Mesendoderm (in vitro differentiated cells): Measurements from ENCODE around the gene SCPEP1.
"Not testable (repeated sequence)": the region's sequence is repeated elsewhere in the genome, so short reads cannot be mapped to it uniquely, and the experiment has no call there.

Experiments used
- DNase-seq: peaks from one replicate; pipeline ENCODE4 v3.0.0; 2013
- H2AK5ac ChIP-seq: 2 replicates; pipeline ENCODE4 v1.6.1; 2013; ENCODE audit warnings: low read length, inconsistent platforms
- H2BK120ac ChIP-seq: 2 replicates; pipeline ENCODE4 v1.6.1; 2013; ENCODE audit warnings: low read depth, mild to moderate bottlenecking, low read length, moderate library complexity, mixed read lengths
- H2BK15ac ChIP-seq: replicated peaks from 2 replicates; pipeline ENCODE4 v1.6.1; 2013; ENCODE audit warnings: low read depth, mild to moderate bottlenecking, moderate library complexity
- H2BK5ac ChIP-seq: 2 replicates; pipeline ENCODE4 v1.6.1; 2013; ENCODE audit warnings: low read length, inconsistent platforms
- H3K18ac ChIP-seq: 2 replicates; pipeline ENCODE4 v1.6.1; 2013; ENCODE audit warnings: mild to moderate bottlenecking, low read length, mixed read lengths
- H3K23ac ChIP-seq: one replicate; pipeline ENCODE4 v1.6.1; 2013; ENCODE audit warnings: low read length
- H3K27ac ChIP-seq: 2 replicates; pipeline ENCODE4 v1.5.1; 2013; ENCODE audit warnings: low read depth, mild to moderate bottlenecking, inconsistent platforms, low read length, moderate library complexity
- H3K27me3 ChIP-seq: 2 replicates; pipeline ENCODE4 v1.6.1; 2013; ENCODE audit warnings: low read length, control low read depth, mild to moderate bottlenecking, inconsistent platforms; ENCODE audit not compliant: insufficient read depth, poor library complexity
- H3K36me3 ChIP-seq: 2 replicates; pipeline ENCODE4 v1.6.1; 2013; ENCODE audit warnings: low read length, inconsistent platforms; ENCODE audit not compliant: control insufficient read depth, insufficient read depth
- H3K4ac ChIP-seq: one replicate; pipeline ENCODE4 v1.6.1; 2013; ENCODE audit warnings: low read depth, mild to moderate bottlenecking, low read length, moderate library complexity
- H3K4me1 ChIP-seq: 2 replicates; pipeline ENCODE4 v1.6.1; 2013; ENCODE audit warnings: low read depth, low read length, inconsistent platforms; ENCODE audit not compliant: control insufficient read depth
- H3K4me2 ChIP-seq: 2 replicates; pipeline ENCODE4 v1.6.1; 2013; ENCODE audit warnings: low read length
- H3K4me3 ChIP-seq: 2 replicates; pipeline ENCODE4 v1.5.1; 2013; ENCODE audit warnings: mild to moderate bottlenecking, low read length
- H3K56ac ChIP-seq: one replicate; pipeline ENCODE4 v1.6.1; 2013; ENCODE audit warnings: low read length
- H3K79me1 ChIP-seq: 2 replicates; pipeline ENCODE4 v1.6.1; 2013; ENCODE audit warnings: low read length, inconsistent platforms
- H3K79me2 ChIP-seq: 2 replicates; pipeline ENCODE4 v1.6.1; 2013; ENCODE audit warnings: mild to moderate bottlenecking, low read length; ENCODE audit not compliant: control insufficient read depth, insufficient read depth
- H3K9ac ChIP-seq: 2 replicates; pipeline ENCODE4 v1.6.1; 2013; ENCODE audit warnings: low read length, inconsistent platforms
- H4K5ac ChIP-seq: one replicate; pipeline ENCODE4 v1.6.1; 2013; ENCODE audit warnings: low read length
- H4K8ac ChIP-seq: one replicate; pipeline ENCODE4 v1.6.1; 2013; ENCODE audit warnings: low read depth, mild to moderate bottlenecking, control low read depth, low read length, moderate library complexity
- WGBS: extraction: QIAGEN DNeasy Blood & Tissue Kit; methylation state at CpG from one replicate; pipeline ENCODE4 v1.1.7; 2013; ENCODE audit warnings: low lambda C conversion rate, missing lambda C conversion rate; ENCODE audit not compliant: insufficient coverage; ENCODE audit errors: extremely low coverage; 5-methylcytosine and 5-hydroxymethylcytosine counted together

Gene SCPEP1

GRCh38 chr17:56976941-56977608 is 856 bp upstream of the SCPEP1 start:
- no peak overlapping the region for H4K5ac ChIP-seq
- no peak overlapping the region for H2BK15ac ChIP-seq
- H2AK5ac ChIP-seq: no peak overlapping the region
- no peak overlapping the region for H4K8ac ChIP-seq
- H3K36me3 ChIP-seq: no peaks in the 10 kb centered on the region
- H3K4me3 ChIP-seq: no peak overlapping the region
- no peaks in the 10 kb centered on the region for H3K27me3 ChIP-seq
- no peak overlapping the region for H3K56ac ChIP-seq
- H3K79me1 ChIP-seq: no peaks in the 10 kb centered on the region
- no peak overlapping the region for H3K9ac ChIP-seq
- no peak overlapping the region for H3K27ac ChIP-seq
- H2BK5ac ChIP-seq: no peak overlapping the region
- no peak overlapping the region for H3K18ac ChIP-seq
- no peak overlapping the region for H2BK120ac ChIP-seq
- peaks cover 2% of the 10 kb centered on the region for H3K4me1 ChIP-seq
- no CpG with 5 or more reads among the region's 11 CpGs for WGBS
- no peak overlapping the region for H3K23ac ChIP-seq
- H3K4me2 ChIP-seq: no peak overlapping the region
- H3K4ac ChIP-seq: no peak overlapping the region
- DNase-seq: no peak
- H3K79me2 ChIP-seq: no peaks in the 10 kb centered on the region

- Histone ChIP-seq H3K23ac (no peak overlapping the region), H2BK15ac (no peak overlapping the region)
Observed at GRCh38 chr17:56978441-56979090, 635 bp downstream of the SCPEP1 start.

DNA sequence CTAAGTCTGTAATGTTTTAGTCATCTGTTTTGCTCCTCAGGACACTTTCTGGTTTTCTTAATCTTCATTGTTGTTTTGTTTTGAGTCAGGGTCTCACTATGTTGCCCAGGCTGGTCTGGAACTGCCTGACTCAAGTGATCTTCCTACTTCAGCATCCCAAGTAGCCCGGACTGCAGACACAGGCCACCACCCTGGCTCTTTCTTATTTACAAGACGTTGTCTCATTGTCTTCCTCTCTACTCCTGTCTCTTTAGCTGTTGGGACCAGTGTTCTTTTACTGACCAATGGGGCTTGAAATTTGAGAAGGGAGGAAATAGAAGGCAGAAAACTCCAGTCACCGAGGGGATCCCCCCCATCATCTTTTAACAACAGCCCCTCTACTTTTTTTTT is 1.2 kb downstream of the SCPEP1 start:
- H3K4me3 ChIP-seq: no peak overlapping the region
- H3K9ac ChIP-seq: no peak overlapping the region
- no peak overlapping the region for H3K18ac ChIP-seq
- no peak overlapping the region for H2BK120ac ChIP-seq
- DNase-seq: peak; percentile 12
- peaks cover 2% of the 10 kb centered on the region for H3K4me1 ChIP-seq
- no CpG with 5 or more reads among the region's 3 CpGs for WGBS
- no peak overlapping the region for H4K5ac ChIP-seq
- no peak overlapping the region for H3K27ac ChIP-seq
- H3K79me1 ChIP-seq: no peaks in the 10 kb centered on the region
- H3K79me2 ChIP-seq: no peaks in the 10 kb centered on the region
- no peaks in the 10 kb centered on the region for H3K27me3 ChIP-seq
- H2BK15ac ChIP-seq: no peak overlapping the region
- H3K56ac ChIP-seq: no peak overlapping the region
- H3K36me3 ChIP-seq: no peaks in the 10 kb centered on the region
- H2AK5ac ChIP-seq: no peak overlapping the region
- no peak overlapping the region for H2BK5ac ChIP-seq
- H3K4ac ChIP-seq: no peak overlapping the region
- no peak overlapping the region for H3K23ac ChIP-seq
- no peak overlapping the region for H3K4me2 ChIP-seq
- no peak overlapping the region for H4K8ac ChIP-seq

More at GRCh38 chr17:56978441-56979090, 635 bp downstream of the SCPEP1 start:
- Histone ChIP-seq H2BK120ac (no peak overlapping the region), H3K79me2 (no peaks in the 10 kb centered on the region), H4K8ac (no peak overlapping the region), H3K4me2 (peak overlapping the region; percentile 61), H2AK5ac (no peak overlapping the region), H3K4ac (no peak overlapping the region), H3K27me3 (no peaks in the 10 kb centered on the region), H3K56ac (peak overlapping the region; percentile 74), H3K79me1 (no peaks in the 10 kb centered on the region), H3K4me1 (peaks cover 2% of the 10 kb centered on the region), H2BK5ac (no peak overlapping the region), H3K9ac (peak overlapping the region; percentile 55), H3K18ac (no peak overlapping the region), H4K5ac (no peak overlapping the region), H3K4me3 (peak overlapping the region; percentile 58), H3K36me3 (no peaks in the 10 kb centered on the region), H3K27ac (no peak overlapping the region)
- peak; percentile 32 for DNase-seq
- WGBS: no CpG with 5 or more reads among the region's 11 CpGs

- no CpG with 5 or more reads among the region's 12 CpGs for WGBS
- not testable (repeated sequence) for H3K79me1 ChIP-seq, H3K4me3 ChIP-seq, H3K36me3 ChIP-seq, H3K4ac ChIP-seq, H2BK15ac ChIP-seq, DNase-seq, H3K79me2 ChIP-seq, H3K4me1 ChIP-seq, H3K27me3 ChIP-seq, H2BK120ac ChIP-seq, H2BK5ac ChIP-seq, H3K18ac ChIP-seq, H4K8ac ChIP-seq, H3K4me2 ChIP-seq, H3K27ac ChIP-seq, H3K56ac ChIP-seq, H4K5ac ChIP-seq, H3K9ac ChIP-seq, H2AK5ac ChIP-seq, H3K23ac ChIP-seq
Observed at GRCh38 chr17:56980526-56980925, 2.6 kb downstream of the SCPEP1 start.

DNA sequence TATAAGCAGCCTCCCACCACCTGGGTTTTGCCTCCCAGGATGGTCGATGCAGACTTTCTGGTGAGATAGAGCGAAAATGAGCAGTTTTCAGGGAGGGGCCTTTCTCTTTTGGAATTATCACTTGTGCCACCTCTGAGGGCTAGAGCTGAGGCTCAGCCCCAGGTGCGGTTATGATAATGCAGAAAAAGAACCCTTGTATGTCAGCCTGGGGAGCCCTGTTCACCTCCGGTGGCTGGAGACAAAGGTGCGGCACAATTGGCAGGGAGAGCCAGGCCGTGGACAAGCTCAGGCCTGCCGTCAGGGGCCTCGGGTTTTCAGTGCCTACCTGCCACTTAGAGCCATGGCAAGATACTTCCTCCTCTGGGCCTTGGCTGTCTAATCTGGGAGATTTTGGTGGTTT is 4.4 kb downstream of the SCPEP1 start:
- H3K79me1 ChIP-seq: no peaks in the 10 kb centered on the region
- H3K79me2 ChIP-seq: no peaks in the 10 kb centered on the region
- peaks cover 2% of the 10 kb centered on the region for H3K36me3 ChIP-seq
- H3K27me3 ChIP-seq: no peaks in the 10 kb centered on the region
- no peak overlapping the region for H3K23ac ChIP-seq
- H2BK5ac ChIP-seq: no peak overlapping the region
- no peak for DNase-seq
- H2AK5ac ChIP-seq: no peak overlapping the region
- H4K5ac ChIP-seq: no peak overlapping the region
- no peak overlapping the region for H3K4me3 ChIP-seq
- no peak overlapping the region for H3K4me2 ChIP-seq
- no peak overlapping the region for H3K9ac ChIP-seq
- no peak overlapping the region for H3K56ac ChIP-seq
- no peak overlapping the region for H2BK15ac ChIP-seq
- no CpG with 5 or more reads among the region's 8 CpGs for WGBS
- no peak overlapping the region for H2BK120ac ChIP-seq
- H3K4ac ChIP-seq: no peak overlapping the region
- no peak overlapping the region for H4K8ac ChIP-seq
- peaks cover 2% of the 10 kb centered on the region for H3K4me1 ChIP-seq
- no peak overlapping the region for H3K18ac ChIP-seq
- no peak overlapping the region for H3K27ac ChIP-seq
